Measurements from ENCODE around the gene NAGPA. TPM values are rescaled to one million over a fixed set of nuclear protein-coding genes. Genes with fewer than 3 reads are reported as not detected.

NAGPA gene
- total RNA-seq, 1 donor from 2014 or later: 17.4 TPM

DNA sequence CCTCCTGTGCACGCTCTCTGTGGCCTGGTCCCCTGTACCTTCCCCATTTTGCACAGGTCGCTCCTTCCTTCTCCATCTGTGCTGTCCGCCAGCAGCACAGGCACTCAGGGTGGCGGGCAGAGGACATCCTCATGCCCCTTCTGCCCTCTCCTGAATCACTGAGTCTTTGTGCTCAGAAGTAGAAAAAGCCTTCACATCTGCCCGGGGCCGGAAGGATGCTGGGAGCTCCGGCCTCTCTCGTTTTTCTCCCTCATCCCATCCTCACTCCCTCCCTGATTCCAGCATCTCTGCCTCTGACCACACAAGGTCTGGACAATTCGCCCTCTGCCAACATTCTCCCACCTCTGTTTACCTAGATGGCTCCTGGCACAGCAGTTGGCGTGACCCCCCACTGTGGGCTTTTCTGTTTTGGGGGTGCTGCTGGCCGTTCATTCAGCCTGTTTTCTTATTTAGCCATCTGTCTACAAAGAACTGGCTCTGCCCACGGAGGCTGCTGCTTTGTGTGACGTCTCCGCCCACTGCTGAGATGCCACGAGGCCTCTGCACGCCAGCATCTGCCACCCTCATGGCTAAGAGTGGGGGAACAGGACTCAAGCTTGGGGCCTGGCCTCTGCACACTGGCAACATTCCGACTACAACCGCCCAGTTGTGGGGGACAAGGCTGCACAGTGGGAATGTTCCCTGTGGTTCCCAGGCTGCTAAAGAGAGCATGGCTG lies 38.9 kb downstream of the NAGPA start:
- Mint-ChIP-seq H3K4me3 (ENCODE audit: unreplicated experiment) (no peak overlapping the region), H3K36me3 (ENCODE audit: low read depth, unreplicated experiment) (no peaks in the 10 kb centered on the region), H3K9me3 (ENCODE audit: unreplicated experiment) (no peaks in the 10 kb centered on the region), H3K27ac (ENCODE audit: unreplicated experiment) (no peak overlapping the region), H3K27me3 (ENCODE audit: low read depth, unreplicated experiment) (peaks cover 6% of the 10 kb centered on the region), H3K4me1 (ENCODE audit: low read depth, unreplicated experiment) (no peaks in the 10 kb centered on the region)
- Histone ChIP-seq H3K9me3 (ENCODE audit: insufficient read depth, low read depth, low read length) (no peaks in the 10 kb centered on the region), H3K4me3 (ENCODE audit: insufficient read depth, low read depth, low read length) (no peak overlapping the region), H2AFZ (ENCODE audit: low read depth, low read length) (no peak overlapping the region), H3K9ac (ENCODE audit: low read length) (no peak overlapping the region), H3K79me2 (ENCODE audit: insufficient read depth, low read length) (no peaks in the 10 kb centered on the region), H4K20me1 (ENCODE audit: insufficient read depth, low read length) (no peaks in the 10 kb centered on the region), H3K36me3 (ENCODE audit: insufficient read depth, low read length) (no peaks in the 10 kb centered on the region), H3K27me3 (ENCODE audit: insufficient read depth, low read length) (peaks cover 3% of the 10 kb centered on the region), H3K4me2 (ENCODE audit: low read length) (no peak overlapping the region), H3K4me1 (ENCODE audit: insufficient read depth, low read length) (no peaks in the 10 kb centered on the region), H3K27ac (ENCODE audit: low read depth, low read length) (no peak overlapping the region)
- TF ChIP-seq EZH2 (IDR thresholded peaks at IDR 0.05; ENCODE audit: insufficient read depth, low read length): no peak
- TF ChIP-seq, protein P1, sequence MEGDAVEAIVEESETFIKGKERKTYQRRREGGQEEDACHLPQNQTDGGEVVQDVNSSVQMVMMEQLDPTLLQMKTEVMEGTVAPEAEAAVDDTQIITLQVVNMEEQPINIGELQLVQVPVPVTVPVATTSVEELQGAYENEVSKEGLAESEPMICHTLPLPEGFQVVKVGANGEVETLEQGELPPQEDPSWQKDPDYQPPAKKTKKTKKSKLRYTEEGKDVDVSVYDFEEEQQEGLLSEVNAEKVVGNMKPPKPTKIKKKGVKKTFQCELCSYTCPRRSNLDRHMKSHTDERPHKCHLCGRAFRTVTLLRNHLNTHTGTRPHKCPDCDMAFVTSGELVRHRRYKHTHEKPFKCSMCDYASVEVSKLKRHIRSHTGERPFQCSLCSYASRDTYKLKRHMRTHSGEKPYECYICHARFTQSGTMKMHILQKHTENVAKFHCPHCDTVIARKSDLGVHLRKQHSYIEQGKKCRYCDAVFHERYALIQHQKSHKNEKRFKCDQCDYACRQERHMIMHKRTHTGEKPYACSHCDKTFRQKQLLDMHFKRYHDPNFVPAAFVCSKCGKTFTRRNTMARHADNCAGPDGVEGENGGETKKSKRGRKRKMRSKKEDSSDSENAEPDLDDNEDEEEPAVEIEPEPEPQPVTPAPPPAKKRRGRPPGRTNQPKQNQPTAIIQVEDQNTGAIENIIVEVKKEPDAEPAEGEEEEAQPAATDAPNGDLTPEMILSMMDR (IDR thresholded peaks at IDR 0.05; ENCODE audit: insufficient read depth, low read depth, low read length): no peak
- FAIRE-seq: no peak
- DNase-seq (ENCODE audit: low read depth): no peak

GRCh38 chr16:4991754-4992153 lies 42.0 kb downstream of the NAGPA start:
- no peaks in the 10 kb centered on the region for H3K36me3 ChIP-seq (ENCODE audit: insufficient read depth, low read length)
- no peaks in the 10 kb centered on the region for H3K9me3 ChIP-seq (ENCODE audit: insufficient read depth, low read depth, low read length)
- H3K9me3 Mint-ChIP-seq (ENCODE audit: unreplicated experiment): no peaks in the 10 kb centered on the region
- H3K4me1 Mint-ChIP-seq (ENCODE audit: low read depth, unreplicated experiment): no peaks in the 10 kb centered on the region
- TF ChIP-seq EZH2 (IDR thresholded peaks at IDR 0.05; ENCODE audit: insufficient read depth, low read length): no peak
- TF ChIP-seq, protein P1 (IDR thresholded peaks at IDR 0.05; ENCODE audit: insufficient read depth, low read depth, low read length): no peak
- FAIRE-seq (no peak), DNase-seq (ENCODE audit: low read depth) (no peak)
- no peak overlapping the region for H3K9ac ChIP-seq (ENCODE audit: low read length)
- no peak overlapping the region for H2AFZ ChIP-seq (ENCODE audit: low read depth, low read length)
- H3K27ac Mint-ChIP-seq (ENCODE audit: unreplicated experiment): no peak overlapping the region
- no peak overlapping the region for H3K4me3 ChIP-seq (ENCODE audit: insufficient read depth, low read depth, low read length)
- H3K4me3 Mint-ChIP-seq (ENCODE audit: unreplicated experiment): no peak overlapping the region
- H3K4me2 ChIP-seq (ENCODE audit: low read length): no peak overlapping the region
- peaks cover 24% of the 10 kb centered on the region for H3K27me3 ChIP-seq (ENCODE audit: insufficient read depth, low read length)
- peaks cover 22% of the 10 kb centered on the region for H3K27me3 Mint-ChIP-seq (ENCODE audit: low read depth, unreplicated experiment)
- H3K4me1 ChIP-seq (ENCODE audit: insufficient read depth, low read length): no peaks in the 10 kb centered on the region
- no peaks in the 10 kb centered on the region for H4K20me1 ChIP-seq (ENCODE audit: insufficient read depth, low read length)
- no peaks in the 10 kb centered on the region for H3K36me3 Mint-ChIP-seq (ENCODE audit: low read depth, unreplicated experiment)
- H3K79me2 ChIP-seq (ENCODE audit: insufficient read depth, low read length): no peaks in the 10 kb centered on the region
- H3K27ac ChIP-seq (ENCODE audit: low read depth, low read length): no peak overlapping the region

GRCh38 chr16:4990415-4990814 lies 43.3 kb downstream of the NAGPA start:
- H3K27ac Mint-ChIP-seq (ENCODE audit: unreplicated experiment): no peak overlapping the region
- no peaks in the 10 kb centered on the region for H3K36me3 Mint-ChIP-seq (ENCODE audit: low read depth, unreplicated experiment)
- H3K27me3 Mint-ChIP-seq (ENCODE audit: low read depth, unreplicated experiment): peaks cover 21% of the 10 kb centered on the region
- TF ChIP-seq, protein P1 (IDR thresholded peaks at IDR 0.05; ENCODE audit: insufficient read depth, low read depth, low read length): no peak
- TF ChIP-seq EZH2 (IDR thresholded peaks at IDR 0.05; ENCODE audit: insufficient read depth, low read length): no peak
- DNase-seq (ENCODE audit: low read depth) (no peak), FAIRE-seq (no peak)
- no peak overlapping the region for H3K27ac ChIP-seq (ENCODE audit: low read depth, low read length)
- H3K4me3 Mint-ChIP-seq (ENCODE audit: unreplicated experiment): no peak overlapping the region
- H3K4me2 ChIP-seq (ENCODE audit: low read length): no peak overlapping the region
- peaks cover 3% of the 10 kb centered on the region for H3K9me3 ChIP-seq (ENCODE audit: insufficient read depth, low read depth, low read length)
- H3K36me3 ChIP-seq (ENCODE audit: insufficient read depth, low read length): no peaks in the 10 kb centered on the region
- no peaks in the 10 kb centered on the region for H4K20me1 ChIP-seq (ENCODE audit: insufficient read depth, low read length)
- H3K9me3 Mint-ChIP-seq (ENCODE audit: unreplicated experiment): no peaks in the 10 kb centered on the region
- H3K4me1 ChIP-seq (ENCODE audit: insufficient read depth, low read length): no peaks in the 10 kb centered on the region
- no peak overlapping the region for H3K4me3 ChIP-seq (ENCODE audit: insufficient read depth, low read depth, low read length)
- H3K27me3 ChIP-seq (ENCODE audit: insufficient read depth, low read length): peaks cover 31% of the 10 kb centered on the region
- no peaks in the 10 kb centered on the region for H3K4me1 Mint-ChIP-seq (ENCODE audit: low read depth, unreplicated experiment)
- no peak overlapping the region for H2AFZ ChIP-seq (ENCODE audit: low read depth, low read length)
- H3K9ac ChIP-seq (ENCODE audit: low read length): no peak overlapping the region
- H3K79me2 ChIP-seq (ENCODE audit: insufficient read depth, low read length): no peaks in the 10 kb centered on the region
